ENCODE measurements around the gene SLC26A8. TPM values are rescaled to one million over a fixed set of nuclear protein-coding genes. Genes with fewer than 3 reads are reported as not detected.

Gene SLC26A8
- total and polyA plus RNA-seq, 2 of the 13 experiments (the other 11 are each of a cell fraction or from before 2014, with no cell fraction given), result 0.46 TPM; not detected in 1

- no peak for TF ChIP-seq TFDP1 (CRISPR knock-in tag; IDR thresholded peaks at IDR 0.05; ENCODE audit: borderline replicate concordance)
- TF ChIP-seq CEBPB (IDR thresholded peaks at IDR 0.05; ENCODE audit: borderline replicate concordance, low read depth, low read length), result peak; percentile 73
- no peak for TF ChIP-seq ZNF609 (CRISPR knock-in tag; IDR thresholded peaks at IDR 0.05; ENCODE audit: borderline replicate concordance)
- TF ChIP-seq GABPA (IDR thresholded peaks at IDR 0.05; ENCODE audit: low read depth, low read length), result no peak
- TF ChIP-seq GABPA (CRISPR knock-in tag; IDR thresholded peaks at IDR 0.05; ENCODE audit: low read depth), result no peak
- no peak for TF ChIP-seq ZNF564 (CRISPR knock-in tag; IDR thresholded peaks at IDR 0.05)
- no peak for TF ChIP-seq DMAP1 (CRISPR knock-in tag; IDR thresholded peaks at IDR 0.05)
- TF ChIP-seq, protein P1, sequence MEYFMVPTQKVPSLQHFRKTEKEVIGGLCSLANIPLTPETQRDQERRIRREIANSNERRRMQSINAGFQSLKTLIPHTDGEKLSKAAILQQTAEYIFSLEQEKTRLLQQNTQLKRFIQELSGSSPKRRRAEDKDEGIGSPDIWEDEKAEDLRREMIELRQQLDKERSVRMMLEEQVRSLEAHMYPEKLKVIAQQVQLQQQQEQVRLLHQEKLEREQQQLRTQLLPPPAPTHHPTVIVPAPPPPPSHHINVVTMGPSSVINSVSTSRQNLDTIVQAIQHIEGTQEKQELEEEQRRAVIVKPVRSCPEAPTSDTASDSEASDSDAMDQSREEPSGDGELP (IDR thresholded peaks at IDR 0.05; ENCODE audit: borderline replicate concordance, low read depth), result no peak
- TF ChIP-seq ZFP1 (CRISPR knock-in tag; IDR thresholded peaks at IDR 0.05), result 0 out of 2 replicates have a peak, but pooled peaks have one; percentile 19
- TF ChIP-seq AGO1 (IDR thresholded peaks at IDR 0.05; ENCODE audit: low read depth, low read length, poor library complexity, severe bottlenecking), result no peak
- no peak for TF ChIP-seq ZSCAN9 (CRISPR knock-in tag; IDR thresholded peaks at IDR 0.05; ENCODE audit: borderline replicate concordance)
- 0 out of 2 replicates have a peak, but pooled peaks have one; percentile 10 for TF ChIP-seq SOX5 (CRISPR knock-in tag; IDR thresholded peaks at IDR 0.05; ENCODE audit: borderline replicate concordance)
Observed at GRCh38 chr6:35919085-35919826, 105.2 kb downstream of the SLC26A8 start (continued).
